A673 (cell line): ENCODE data around the gene LAP3. TPM values are rescaled to one million over a fixed set of nuclear protein-coding genes. Genes with fewer than 3 reads are reported as not detected.

Experiments used
- BruUV-seq: library from RNA; stranded (reverse); fragments of 400-500 nt; replicated peaks from 2 replicates; lab custom pipeline; 2021; lab: Mats Ljungman, UMichigan
- CTCF ChIA-PET: fragments of 300-600 bp; sonication (Branson Sonifier 250); formaldehyde crosslinking; loops from one replicate; lab custom pipeline; 2022; ENCODE audit warnings: antibody characterized with exemption; lab: Charles Lee
- POLR2A ChIA-PET: fragments of 300-600 bp; sonication (Branson Sonifier 250); formaldehyde crosslinking; loops from one replicate; lab custom pipeline; 2022; ENCODE audit warnings: antibody characterized with exemption; ENCODE audit not compliant: low non-redundant PET; lab: Charles Lee
- DNase-seq: peaks from one replicate; pipeline ENCODE4 v3.0.0-alpha.2; 2015; ENCODE audit warnings: low spot score
- H3K27ac ChIP-seq: fragments of 200-600 bp; sonication (generic); 2 replicates; pipeline ENCODE4 v1.5.1; 2016; ENCODE audit warnings: mixed run types, low read depth, mild to moderate bottlenecking, mixed read lengths, antibody characterized with exemption, low read length; ENCODE audit not compliant: poor library complexity, severe bottlenecking
- H3K27me3 ChIP-seq: fragments of 200-600 bp; sonication (generic); replicated peaks from 2 replicates; pipeline ENCODE4 v1.6.1; 2017; ENCODE audit warnings: mixed run types, low read depth, mild to moderate bottlenecking, mixed read lengths, antibody characterized with exemption, low read length; ENCODE audit not compliant: insufficient read depth, poor library complexity
- H3K36me3 ChIP-seq: fragments of 200-600 bp; sonication (generic); 2 replicates; pipeline ENCODE4 v1.6.1; 2016; ENCODE audit warnings: mixed run types, mild to moderate bottlenecking, mixed read lengths, antibody characterized with exemption, low read length; ENCODE audit not compliant: insufficient read depth, poor library complexity, severe bottlenecking
- H3K4me1 ChIP-seq: fragments of 200-600 bp; sonication (generic); 2 replicates; pipeline ENCODE4 v1.6.1; 2017; ENCODE audit warnings: mixed run types, mild to moderate bottlenecking, mixed read lengths, antibody characterized with exemption, low read length; ENCODE audit not compliant: insufficient read depth, poor library complexity, severe bottlenecking
- H3K4me3 ChIP-seq: fragments of 200-600 bp; sonication (generic); 2 replicates; pipeline ENCODE4 v1.5.1; 2016; ENCODE audit warnings: low read depth, mixed run types, mild to moderate bottlenecking, mixed read lengths, low read length; ENCODE audit not compliant: poor library complexity, severe bottlenecking
- H3K9me3 ChIP-seq: fragments of 200-600 bp; sonication (generic); 2 replicates; pipeline ENCODE4 v1.6.1; 2016; ENCODE audit warnings: mixed run types, low read depth, mild to moderate bottlenecking, mixed read lengths, antibody characterized with exemption, low read length; ENCODE audit not compliant: poor library complexity, severe bottlenecking
- EZH2 ChIP-seq: fragments of 200-600 bp; sonication (generic); IDR thresholded peaks from 2 replicates; pipeline ENCODE4 v1.6.1; 2017; ENCODE audit warnings: borderline replicate concordance, low read depth, mild to moderate bottlenecking, mixed read lengths, antibody characterized with exemption, low read length; ENCODE audit not compliant: poor library complexity, severe bottlenecking
- intact Hi-C: fragments of 100-400 bp; cut with micrococcal nuclease; formaldehyde crosslinking; loops from one replicate; pipeline ENCODE4 v1.10.0; 2022; ENCODE audit not compliant: unreplicated experiment
- total RNA-seq: library from RNA; stranded (reverse); gene quantifications from 2 replicates; pipeline ENCODE4 v1.2.3, GENCODE V29; 2021
- TF ChIP-seq, protein P1 (sequence below): fragments of 300-800, 200-600 bp; sonication (generic); conservative IDR thresholded peaks from 2 replicates; pipeline ENCODE4 v1.5.1; 2017; ENCODE audit warnings: low read depth, mild to moderate bottlenecking, antibody characterized with exemption, low read length, moderate library complexity, mixed read lengths

Gene LAP3
- total RNA-seq, 1 experiment from 2014 or later, result 54.1 TPM

DNA sequence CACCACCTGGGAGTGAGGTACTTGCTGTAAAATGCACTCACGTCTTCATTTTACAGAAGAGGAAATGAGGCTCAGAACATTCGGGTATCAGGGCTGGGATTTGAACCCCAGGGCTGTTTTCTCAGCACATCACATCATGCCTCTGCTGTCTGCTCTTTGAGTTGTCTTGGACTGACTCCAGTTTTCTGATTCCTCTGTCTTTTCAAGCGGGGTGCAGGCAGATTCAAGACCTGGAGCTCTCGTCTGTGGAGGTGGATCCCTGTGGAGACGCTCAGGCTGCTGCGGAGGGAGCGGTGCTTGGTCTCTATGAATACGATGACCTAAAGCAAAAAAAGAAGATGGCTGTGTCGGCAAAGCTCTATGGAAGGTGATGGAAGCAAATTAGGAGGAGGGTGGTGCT is 6.3 kb downstream of the LAP3 start:
- BruUV-seq, result no TSS peak
- POLR2A ChIA-PET, result no interaction called here
- no peaks in the 10 kb centered on the region for H3K9me3 ChIP-seq
- TF ChIP-seq EZH2, result no peak
- TF ChIP-seq, protein P1, sequence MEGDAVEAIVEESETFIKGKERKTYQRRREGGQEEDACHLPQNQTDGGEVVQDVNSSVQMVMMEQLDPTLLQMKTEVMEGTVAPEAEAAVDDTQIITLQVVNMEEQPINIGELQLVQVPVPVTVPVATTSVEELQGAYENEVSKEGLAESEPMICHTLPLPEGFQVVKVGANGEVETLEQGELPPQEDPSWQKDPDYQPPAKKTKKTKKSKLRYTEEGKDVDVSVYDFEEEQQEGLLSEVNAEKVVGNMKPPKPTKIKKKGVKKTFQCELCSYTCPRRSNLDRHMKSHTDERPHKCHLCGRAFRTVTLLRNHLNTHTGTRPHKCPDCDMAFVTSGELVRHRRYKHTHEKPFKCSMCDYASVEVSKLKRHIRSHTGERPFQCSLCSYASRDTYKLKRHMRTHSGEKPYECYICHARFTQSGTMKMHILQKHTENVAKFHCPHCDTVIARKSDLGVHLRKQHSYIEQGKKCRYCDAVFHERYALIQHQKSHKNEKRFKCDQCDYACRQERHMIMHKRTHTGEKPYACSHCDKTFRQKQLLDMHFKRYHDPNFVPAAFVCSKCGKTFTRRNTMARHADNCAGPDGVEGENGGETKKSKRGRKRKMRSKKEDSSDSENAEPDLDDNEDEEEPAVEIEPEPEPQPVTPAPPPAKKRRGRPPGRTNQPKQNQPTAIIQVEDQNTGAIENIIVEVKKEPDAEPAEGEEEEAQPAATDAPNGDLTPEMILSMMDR, result no peak
- CTCF ChIA-PET, result interaction anchor here (0.5 kb wide), 1 partner anchor 54 kb away, joined by 3 read pairs; no protein-coding TSS in a partner anchor
- no peak overlapping the region for H3K27ac ChIP-seq
- H3K4me3 ChIP-seq, result no peak overlapping the region
- intact Hi-C loops, result no loop called here
- H3K27me3 ChIP-seq, result no peaks in the 10 kb centered on the region
- H3K4me1 ChIP-seq, result no peaks in the 10 kb centered on the region
- H3K36me3 ChIP-seq, result peaks cover 22% of the 10 kb centered on the region
- DNase-seq, result no peak

DNA sequence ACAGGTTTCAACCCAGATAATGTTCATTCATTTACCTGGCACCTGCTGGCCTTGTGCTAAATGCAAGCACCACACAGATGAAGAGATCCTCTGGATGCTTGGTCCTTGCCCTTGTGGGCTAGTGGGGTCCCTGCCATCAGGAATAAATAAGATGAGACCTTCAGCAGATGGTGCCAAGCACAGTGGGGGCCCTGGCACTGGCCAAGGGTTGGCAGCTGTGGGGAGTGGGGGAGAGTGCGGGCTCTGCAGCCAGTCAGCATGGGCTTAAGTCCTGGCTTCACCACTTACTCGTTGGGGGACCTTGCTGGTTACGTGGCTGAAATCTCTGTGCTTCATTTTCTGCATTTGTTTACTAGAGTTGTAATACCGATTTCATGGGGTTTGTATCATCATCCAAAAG is 6.9 kb downstream of the LAP3 start:
- no peaks in the 10 kb centered on the region for H3K9me3 ChIP-seq
- H3K36me3 ChIP-seq, result peaks cover 22% of the 10 kb centered on the region
- intact Hi-C loops, result no loop called here
- no peak for TF ChIP-seq EZH2
- TF ChIP-seq, protein P1, result no peak
- H3K4me3 ChIP-seq, result no peak overlapping the region
- POLR2A ChIA-PET, result no interaction called here
- no peak overlapping the region for H3K27ac ChIP-seq
- CTCF ChIA-PET, result no interaction called here
- H3K27me3 ChIP-seq, result no peaks in the 10 kb centered on the region
- BruUV-seq, result no TSS peak
- DNase-seq, result no peak
- H3K4me1 ChIP-seq, result no peaks in the 10 kb centered on the region

DNA sequence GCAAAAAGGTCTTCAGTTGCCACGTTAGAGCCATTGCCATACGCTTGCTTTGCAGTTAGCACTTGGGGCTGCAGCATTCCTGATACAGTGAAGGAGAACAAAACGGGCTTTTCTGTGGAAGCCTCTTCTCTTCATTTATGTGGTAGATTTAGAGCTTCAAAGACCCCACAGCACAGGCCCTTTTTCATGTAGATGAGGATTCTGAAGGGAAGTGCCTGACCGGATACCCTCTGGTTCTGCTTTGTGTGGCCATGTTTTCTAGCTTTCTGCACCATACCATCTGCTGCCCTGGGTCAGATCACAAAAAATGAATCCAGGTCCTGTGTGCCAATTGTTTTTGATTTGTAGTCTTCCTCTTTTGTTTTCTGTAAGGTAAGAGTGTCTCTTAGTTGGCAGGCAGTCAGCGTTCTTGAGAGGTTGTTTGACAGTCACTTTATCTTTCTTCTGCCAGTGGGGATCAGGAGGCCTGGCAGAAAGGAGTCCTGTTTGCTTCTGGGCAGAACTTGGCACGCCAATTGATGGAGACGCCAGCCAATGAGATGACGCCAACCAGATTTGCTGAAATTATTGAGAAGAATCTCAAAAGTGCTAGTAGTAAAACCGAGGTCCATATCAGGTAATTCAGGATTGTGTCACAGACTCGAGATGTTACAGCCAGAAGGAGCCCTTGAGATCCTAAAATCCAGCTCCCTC is 7.7 kb downstream of the LAP3 start:
- no peaks in the 10 kb centered on the region for H3K27me3 ChIP-seq
- BruUV-seq, result no TSS peak
- no peak overlapping the region for H3K4me3 ChIP-seq
- H3K36me3 ChIP-seq, result peaks cover 22% of the 10 kb centered on the region
- no peaks in the 10 kb centered on the region for H3K4me1 ChIP-seq
- DNase-seq, result no peak
- intact Hi-C loops, result no loop called here
- H3K9me3 ChIP-seq, result no peaks in the 10 kb centered on the region
- POLR2A ChIA-PET, result no interaction called here
- CTCF ChIA-PET, result no interaction called here
- no peak overlapping the region for H3K27ac ChIP-seq
- TF ChIP-seq EZH2, result no peak
- TF ChIP-seq, protein P1, result no peak
